ENCODE results near the gene CFAP45. TPM values are rescaled to one million over a fixed set of nuclear protein-coding genes. Genes with fewer than 3 reads are reported as not detected.

The CFAP45 gene
- total and polyA plus RNA-seq, 7 donors = 0.04 to 0.42 (median 0.19) TPM; not detected in 3

DNA sequence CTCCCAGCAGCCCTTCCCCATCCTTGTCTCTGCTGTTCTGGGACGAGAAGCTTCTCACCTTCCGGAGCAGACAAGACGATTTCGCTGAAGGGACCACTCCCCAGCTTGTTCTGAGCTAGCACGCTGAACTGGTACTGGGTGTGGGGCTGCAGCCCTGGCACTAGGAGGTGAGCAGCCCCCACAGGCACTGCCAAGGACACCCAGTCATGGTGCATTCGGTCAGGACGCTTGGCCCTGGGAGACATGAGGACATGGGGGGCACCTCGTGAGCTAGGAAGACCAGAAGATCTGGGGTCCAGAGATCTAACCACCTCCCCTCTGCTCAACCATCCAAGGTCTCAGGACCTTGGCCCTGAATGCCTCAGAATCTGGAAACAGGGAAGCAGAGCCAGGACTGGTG is 30.7 kb upstream of the CFAP45 start:
- TF ChIP-seq, protein P1, sequence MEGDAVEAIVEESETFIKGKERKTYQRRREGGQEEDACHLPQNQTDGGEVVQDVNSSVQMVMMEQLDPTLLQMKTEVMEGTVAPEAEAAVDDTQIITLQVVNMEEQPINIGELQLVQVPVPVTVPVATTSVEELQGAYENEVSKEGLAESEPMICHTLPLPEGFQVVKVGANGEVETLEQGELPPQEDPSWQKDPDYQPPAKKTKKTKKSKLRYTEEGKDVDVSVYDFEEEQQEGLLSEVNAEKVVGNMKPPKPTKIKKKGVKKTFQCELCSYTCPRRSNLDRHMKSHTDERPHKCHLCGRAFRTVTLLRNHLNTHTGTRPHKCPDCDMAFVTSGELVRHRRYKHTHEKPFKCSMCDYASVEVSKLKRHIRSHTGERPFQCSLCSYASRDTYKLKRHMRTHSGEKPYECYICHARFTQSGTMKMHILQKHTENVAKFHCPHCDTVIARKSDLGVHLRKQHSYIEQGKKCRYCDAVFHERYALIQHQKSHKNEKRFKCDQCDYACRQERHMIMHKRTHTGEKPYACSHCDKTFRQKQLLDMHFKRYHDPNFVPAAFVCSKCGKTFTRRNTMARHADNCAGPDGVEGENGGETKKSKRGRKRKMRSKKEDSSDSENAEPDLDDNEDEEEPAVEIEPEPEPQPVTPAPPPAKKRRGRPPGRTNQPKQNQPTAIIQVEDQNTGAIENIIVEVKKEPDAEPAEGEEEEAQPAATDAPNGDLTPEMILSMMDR (IDR thresholded peaks at IDR 0.05) = no peak

DNA sequence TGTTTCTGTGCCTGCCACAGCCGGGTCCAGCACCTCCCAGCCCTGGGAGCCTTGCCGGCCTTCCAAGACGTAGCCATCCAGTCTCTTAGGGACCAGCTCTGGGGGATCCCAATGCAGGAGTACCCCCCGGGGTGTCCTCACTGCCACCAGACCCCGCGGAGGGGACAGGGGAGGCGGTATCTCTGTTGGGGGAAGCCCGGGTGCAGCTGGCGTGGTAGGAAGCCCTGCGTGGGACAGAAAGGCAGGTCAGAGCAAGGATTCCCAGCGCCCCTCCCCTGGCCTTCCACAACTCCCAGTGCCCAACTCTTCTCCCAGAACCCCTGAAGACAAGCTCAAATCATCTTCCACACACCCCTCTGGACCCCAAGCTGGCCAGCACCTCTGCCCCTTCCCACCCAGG is 30.3 kb upstream of the CFAP45 start:
- 89 to 94% (median 93%) methylated on average over 11 of the region's 11 CpGs for WGBS, 3 donors
- Histone ChIP-seq H3K4me3 (no peak overlapping the region), H3K9me3 (no peaks in the 10 kb centered on the region), H3K36me3 (ENCODE audit: insufficient read depth in 1 of 2, low read depth in 1 of 2) (no peaks in the 10 kb centered on the region), H3K27me3 (ENCODE audit: insufficient read depth in 3 of 3, low read length in 2 of 3) (peaks cover 0 to 23% (median 0%) of the 10 kb centered on the region in 3 donors), H3K27ac (no peak overlapping the region), H3K4me1 (no peaks in the 10 kb centered on the region)
- intact Hi-C loops (cut with DNase I) = no loop called here
- TF ChIP-seq, protein P1 (IDR thresholded peaks at IDR 0.05) = no peak
- ATAC-seq (no peak), DNase-seq (no peak)

More for the DNA sequence above, 30.7 kb upstream of the CFAP45 start:
- no peak for ATAC-seq
- 93 to 97% (median 96%) methylated on average over 8 of the region's 8 CpGs for WGBS, 3 donors
- DNase-seq = no peak
- H3K27me3 ChIP-seq (ENCODE audit: insufficient read depth in 3 of 3, low read length in 2 of 3) = peaks cover 0 to 21% (median 0%) of the 10 kb centered on the region in 3 donors
- no peak overlapping the region for H3K4me3 ChIP-seq
- H3K4me1 ChIP-seq = no peaks in the 10 kb centered on the region
- no peak overlapping the region for H3K27ac ChIP-seq
- intact Hi-C loops (cut with DNase I) = no loop called here
- H3K9me3 ChIP-seq = no peaks in the 10 kb centered on the region
- H3K36me3 ChIP-seq (ENCODE audit: insufficient read depth in 1 of 2, low read depth in 1 of 2) = no peaks in the 10 kb centered on the region

DNA sequence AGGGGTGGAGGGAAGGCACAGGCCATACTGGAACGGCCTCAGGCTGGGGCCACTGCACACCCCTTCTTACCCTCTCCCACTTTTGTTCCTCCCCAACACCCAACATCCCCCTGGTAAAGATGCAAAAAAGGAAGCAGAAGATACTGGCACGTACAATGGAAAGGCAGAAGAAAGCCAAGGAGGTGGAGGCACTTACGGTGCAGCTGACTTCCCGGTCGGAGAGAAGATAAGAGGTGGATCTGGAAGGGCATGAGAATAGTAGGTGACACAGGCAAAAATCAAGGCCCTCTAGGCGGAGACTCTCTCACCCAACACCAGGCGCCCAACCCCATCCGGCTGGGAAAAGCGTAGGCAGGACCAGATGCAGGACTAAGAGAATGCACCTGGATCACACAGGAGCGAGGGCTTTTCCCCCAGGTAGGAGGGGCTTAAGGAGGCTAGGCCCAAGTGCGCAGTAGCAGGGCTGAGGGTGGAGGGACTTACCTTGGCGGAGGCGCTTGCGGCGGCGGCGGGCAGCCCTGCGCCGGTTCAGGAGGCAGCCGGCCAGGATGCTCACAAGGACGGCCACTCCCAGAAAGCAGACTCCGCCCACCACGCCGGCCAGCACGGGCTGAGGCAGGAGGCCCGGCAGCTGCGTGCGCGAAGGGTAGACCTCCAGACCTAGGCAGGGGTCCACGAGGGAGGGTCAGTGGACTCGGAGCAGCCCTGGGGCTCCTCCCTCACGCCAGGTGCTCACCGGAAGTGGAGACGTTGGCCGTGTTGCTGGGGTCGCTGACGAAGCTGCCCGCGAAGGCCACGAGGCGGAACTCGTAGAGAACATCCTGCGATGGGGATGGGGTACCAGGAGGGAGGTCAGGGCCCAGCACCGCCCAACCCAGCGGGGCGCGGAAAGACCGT is 29.4 kb upstream of the CFAP45 start:
- Histone ChIP-seq H3K36me3 (ENCODE audit: insufficient read depth in 1 of 2, low read depth in 1 of 2) (no peaks in the 10 kb centered on the region), H3K27ac (no peak overlapping the region), H3K9me3 (no peaks in the 10 kb centered on the region), H3K27me3 (ENCODE audit: insufficient read depth in 3 of 3, low read length in 2 of 3) (peaks cover 0 to 30% (median 3%) of the 10 kb centered on the region in 3 donors), H3K4me3 (no peak overlapping the region), H3K4me1 (no peaks in the 10 kb centered on the region)
- 80 to 83% (median 81%) methylated on average over 45 to 48 of the region's 48 CpGs for WGBS, 3 donors
- TF ChIP-seq, protein P1 (IDR thresholded peaks at IDR 0.05) = no peak
- no peak for ATAC-seq
- no peak for DNase-seq
- intact Hi-C loops (cut with DNase I) = loop anchor here in 1 of 2 donors (5.0 kb wide), 1 partner anchor 77 kb away; no protein-coding TSS in a partner anchor

DNA sequence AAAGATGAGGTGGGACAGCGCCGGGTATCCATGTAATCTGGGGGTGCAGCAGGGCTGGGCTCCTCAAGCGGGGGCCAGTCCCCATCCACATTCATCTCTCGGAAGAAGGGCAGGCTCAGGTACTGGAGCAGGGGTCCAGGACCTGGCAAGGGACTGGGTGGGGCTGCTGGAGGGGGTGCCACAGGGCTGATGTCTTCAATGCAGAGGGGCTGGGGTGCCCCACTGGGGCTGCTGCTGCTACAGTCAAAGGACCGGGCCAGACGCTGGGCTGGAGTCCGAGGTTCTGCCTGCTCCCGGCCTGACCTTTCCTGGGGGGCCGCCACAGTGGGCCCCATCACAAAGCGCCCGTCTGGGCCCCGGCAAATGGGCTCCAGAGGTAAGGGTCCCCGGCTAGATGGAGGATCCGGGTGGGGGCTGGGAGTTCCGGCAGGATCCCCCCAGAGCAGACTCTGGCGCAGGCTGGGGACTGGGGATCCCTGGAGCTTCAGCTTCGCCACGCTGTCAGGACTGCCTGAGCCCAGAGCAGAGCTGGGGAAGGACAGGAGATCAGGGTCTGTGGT is 28.6 kb upstream of the CFAP45 start:
- WGBS, 3 donors = 94 to 96% (median 95%) methylated on average over 18 of the region's 18 CpGs
- Histone ChIP-seq H3K9me3 (no peaks in the 10 kb centered on the region), H3K36me3 (ENCODE audit: insufficient read depth in 1 of 2, low read depth in 1 of 2) (no peaks in the 10 kb centered on the region), H3K27me3 (ENCODE audit: insufficient read depth in 3 of 3, low read length in 2 of 3) (peaks cover 0 to 30% (median 3%) of the 10 kb centered on the region in 3 donors), H3K27ac (no peak overlapping the region), H3K4me1 (no peaks in the 10 kb centered on the region), H3K4me3 (no peak overlapping the region)
- ATAC-seq = no peak
- intact Hi-C loops (cut with DNase I) = loop anchor here in 1 of 2 donors (5.0 kb wide), 1 partner anchor 76 kb away; no protein-coding TSS in a partner anchor
- DNase-seq = no peak
- TF ChIP-seq, protein P1 (IDR thresholded peaks at IDR 0.05) = no peak

Data from psoas muscle (tissue), 8 donors.